Measurements from ENCODE around the gene BSX. TPM values are rescaled to one million over a fixed set of nuclear protein-coding genes. Genes with fewer than 3 reads are reported as not detected.

BSX gene
- total RNA-seq, 1 experiment from 2014 or later, result not detected

DNA sequence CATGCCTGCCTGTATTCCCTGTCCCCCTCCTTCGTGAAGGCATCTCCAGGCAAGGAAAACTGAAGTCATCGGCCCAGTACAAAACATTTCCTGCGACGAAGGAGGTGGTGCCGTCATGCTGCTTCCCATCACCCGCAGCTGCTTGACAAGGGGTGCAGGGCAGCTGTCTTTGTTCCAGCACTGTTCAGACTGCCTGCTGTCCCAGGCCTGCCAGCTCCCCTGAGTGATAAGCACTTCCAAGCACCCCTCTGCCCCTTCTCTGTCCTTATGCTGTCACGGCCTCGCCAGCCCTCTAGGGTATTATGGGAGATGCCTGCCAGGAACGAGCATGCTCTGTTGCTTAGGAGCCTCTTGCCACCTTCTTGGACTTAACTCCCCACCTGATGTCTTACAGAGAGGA, 37.1 kb upstream of the BSX start:
- Histone ChIP-seq H3K36me3 (ENCODE audit: insufficient read depth, low read length, poor library complexity, severe bottlenecking) (no peaks in the 10 kb centered on the region), H3K4me3 (ENCODE audit: low read depth, low read length, poor library complexity, severe bottlenecking) (no peak overlapping the region), H3K27ac (ENCODE audit: low read depth, low read length, poor library complexity, severe bottlenecking) (no peak overlapping the region), H3K27me3 (replicated peaks; ENCODE audit: insufficient read depth, low read depth, low read length, poor library complexity) (no peaks in the 10 kb centered on the region), H3K9me3 (ENCODE audit: low read depth, low read length, poor library complexity, severe bottlenecking) (no peaks in the 10 kb centered on the region), H3K4me1 (ENCODE audit: insufficient read depth, low read length, poor library complexity, severe bottlenecking) (no peaks in the 10 kb centered on the region)
- intact Hi-C loops (cut with micrococcal nuclease; ENCODE audit: unreplicated experiment), result no loop called here
- BruUV-seq (replicated peaks), result no TSS peak
- TF ChIP-seq, protein P1, sequence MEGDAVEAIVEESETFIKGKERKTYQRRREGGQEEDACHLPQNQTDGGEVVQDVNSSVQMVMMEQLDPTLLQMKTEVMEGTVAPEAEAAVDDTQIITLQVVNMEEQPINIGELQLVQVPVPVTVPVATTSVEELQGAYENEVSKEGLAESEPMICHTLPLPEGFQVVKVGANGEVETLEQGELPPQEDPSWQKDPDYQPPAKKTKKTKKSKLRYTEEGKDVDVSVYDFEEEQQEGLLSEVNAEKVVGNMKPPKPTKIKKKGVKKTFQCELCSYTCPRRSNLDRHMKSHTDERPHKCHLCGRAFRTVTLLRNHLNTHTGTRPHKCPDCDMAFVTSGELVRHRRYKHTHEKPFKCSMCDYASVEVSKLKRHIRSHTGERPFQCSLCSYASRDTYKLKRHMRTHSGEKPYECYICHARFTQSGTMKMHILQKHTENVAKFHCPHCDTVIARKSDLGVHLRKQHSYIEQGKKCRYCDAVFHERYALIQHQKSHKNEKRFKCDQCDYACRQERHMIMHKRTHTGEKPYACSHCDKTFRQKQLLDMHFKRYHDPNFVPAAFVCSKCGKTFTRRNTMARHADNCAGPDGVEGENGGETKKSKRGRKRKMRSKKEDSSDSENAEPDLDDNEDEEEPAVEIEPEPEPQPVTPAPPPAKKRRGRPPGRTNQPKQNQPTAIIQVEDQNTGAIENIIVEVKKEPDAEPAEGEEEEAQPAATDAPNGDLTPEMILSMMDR (conservative IDR thresholded peaks at IDR 0.05; ENCODE audit: low read depth, low read length), result no peak
- no peak for TF ChIP-seq EZH2 (IDR thresholded peaks at IDR 0.05; ENCODE audit: borderline replicate concordance, low read depth, low read length, poor library complexity, severe bottlenecking)
- DNase-seq (ENCODE audit: low spot score), result no peak
- POLR2A ChIA-PET (ENCODE audit: low non-redundant PET), result no interaction called here
- CTCF ChIA-PET, result interaction anchor here (0.6 kb wide), 1 partner anchor 344 kb away, joined by 5 read pairs; no protein-coding TSS in a partner anchor

DNA sequence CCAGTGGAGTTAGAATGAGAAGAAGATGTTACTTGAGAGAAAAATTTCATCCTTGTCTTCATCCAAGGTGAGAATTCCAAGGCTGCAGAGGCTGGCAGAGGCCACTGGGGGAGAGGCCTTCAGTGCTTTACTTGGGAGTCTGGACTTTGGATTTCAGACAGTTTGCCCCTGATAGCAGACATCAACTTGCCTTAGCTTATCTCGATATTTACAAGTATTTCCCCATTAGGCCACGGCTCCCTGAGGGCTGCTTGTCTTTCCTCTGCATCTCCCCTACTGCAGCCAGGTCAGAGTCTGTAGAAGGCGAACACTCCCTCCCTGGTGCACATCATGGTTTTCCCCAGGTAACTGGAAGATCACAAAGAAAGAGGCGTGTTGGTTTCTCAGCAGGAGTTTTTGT, 29.9 kb upstream of the BSX start:
- Histone ChIP-seq H3K4me3 (ENCODE audit: low read depth, low read length, poor library complexity, severe bottlenecking) (no peak overlapping the region), H3K36me3 (ENCODE audit: insufficient read depth, low read length, poor library complexity, severe bottlenecking) (no peaks in the 10 kb centered on the region), H3K9me3 (ENCODE audit: low read depth, low read length, poor library complexity, severe bottlenecking) (no peaks in the 10 kb centered on the region), H3K4me1 (ENCODE audit: insufficient read depth, low read length, poor library complexity, severe bottlenecking) (no peaks in the 10 kb centered on the region), H3K27ac (ENCODE audit: low read depth, low read length, poor library complexity, severe bottlenecking) (no peak overlapping the region), H3K27me3 (replicated peaks; ENCODE audit: insufficient read depth, low read depth, low read length, poor library complexity) (peaks cover 1% of the 10 kb centered on the region)
- ChIA-PET CTCF (no interaction called here), POLR2A (ENCODE audit: low non-redundant PET) (no interaction called here)
- no TSS peak for BruUV-seq (replicated peaks)
- no peak for DNase-seq (ENCODE audit: low spot score)
- intact Hi-C loops (cut with micrococcal nuclease; ENCODE audit: unreplicated experiment), result no loop called here
- TF ChIP-seq, protein P1 (conservative IDR thresholded peaks at IDR 0.05; ENCODE audit: low read depth, low read length), result no peak
- TF ChIP-seq EZH2 (IDR thresholded peaks at IDR 0.05; ENCODE audit: borderline replicate concordance, low read depth, low read length, poor library complexity, severe bottlenecking), result no peak

DNA sequence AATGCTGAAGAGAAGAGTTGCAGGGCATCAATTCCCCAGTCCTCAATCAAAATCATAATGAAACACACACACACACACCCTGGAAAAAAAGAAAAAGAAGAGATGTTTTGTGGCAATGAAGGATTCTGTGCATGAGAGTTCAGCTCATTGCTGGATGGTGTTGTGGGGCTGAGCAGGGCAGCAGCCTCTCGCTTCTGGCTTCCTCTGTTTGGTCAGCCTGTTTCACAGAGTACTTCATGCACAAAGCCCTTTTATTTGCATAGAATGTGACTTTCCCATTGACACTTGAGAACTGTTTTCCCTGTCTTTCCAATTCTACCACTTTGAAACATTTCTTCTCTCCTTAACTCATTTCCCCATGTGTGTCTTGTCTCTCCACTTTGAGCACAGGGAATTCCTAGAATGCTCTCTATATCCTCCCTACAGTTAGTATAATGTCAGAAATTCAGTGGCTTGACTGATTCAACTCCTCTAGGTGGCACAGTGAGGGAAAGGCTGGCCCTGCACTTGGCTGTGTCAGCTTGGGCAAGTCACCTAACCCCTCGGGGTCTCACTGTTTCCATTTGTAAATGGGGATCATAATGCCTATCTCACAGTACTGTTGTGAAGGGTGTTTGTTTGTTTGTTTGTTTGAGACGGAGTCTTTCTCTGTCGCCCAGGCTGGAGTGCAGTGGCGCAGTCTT, 25.4 kb upstream of the BSX start:
- H3K36me3 ChIP-seq (ENCODE audit: insufficient read depth, low read length, poor library complexity, severe bottlenecking), result no peaks in the 10 kb centered on the region
- H3K4me3 ChIP-seq (ENCODE audit: low read depth, low read length, poor library complexity, severe bottlenecking), result no peak overlapping the region
- H3K4me1 ChIP-seq (ENCODE audit: insufficient read depth, low read length, poor library complexity, severe bottlenecking), result no peaks in the 10 kb centered on the region
- no peak for DNase-seq (ENCODE audit: low spot score)
- BruUV-seq (replicated peaks), result no TSS peak
- POLR2A ChIA-PET (ENCODE audit: low non-redundant PET), result no interaction called here
- no peaks in the 10 kb centered on the region for H3K9me3 ChIP-seq (ENCODE audit: low read depth, low read length, poor library complexity, severe bottlenecking)
- H3K27ac ChIP-seq (ENCODE audit: low read depth, low read length, poor library complexity, severe bottlenecking), result no peak overlapping the region
- no peak for TF ChIP-seq EZH2 (IDR thresholded peaks at IDR 0.05; ENCODE audit: borderline replicate concordance, low read depth, low read length, poor library complexity, severe bottlenecking)
- intact Hi-C loops (cut with micrococcal nuclease; ENCODE audit: unreplicated experiment), result no loop called here
- H3K27me3 ChIP-seq (replicated peaks; ENCODE audit: insufficient read depth, low read depth, low read length, poor library complexity), result peaks cover 10% of the 10 kb centered on the region
- CTCF ChIA-PET, result no interaction called here

DNA sequence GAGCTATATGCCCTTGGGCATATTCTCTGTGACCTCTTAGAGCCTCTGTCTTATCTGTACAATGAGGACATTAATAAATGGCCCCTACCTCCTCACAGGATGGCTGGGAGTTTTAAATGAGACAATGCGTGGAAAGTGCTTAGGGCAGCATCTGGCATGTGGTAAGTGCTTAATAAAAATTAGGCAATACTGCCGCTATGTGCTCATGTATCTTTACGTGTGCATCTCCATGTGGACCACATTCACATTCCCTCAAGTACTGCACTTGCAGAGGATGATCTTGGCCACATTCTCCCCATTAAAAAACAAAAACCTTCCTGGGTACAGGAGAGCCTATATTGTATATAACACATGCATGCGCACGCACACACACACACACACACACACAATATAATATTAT, 19.1 kb upstream of the BSX start:
- H3K36me3 ChIP-seq (ENCODE audit: insufficient read depth, low read length, poor library complexity, severe bottlenecking), result no peaks in the 10 kb centered on the region
- POLR2A ChIA-PET (ENCODE audit: low non-redundant PET), result no interaction called here
- TF ChIP-seq EZH2 (IDR thresholded peaks at IDR 0.05; ENCODE audit: borderline replicate concordance, low read depth, low read length, poor library complexity, severe bottlenecking), result no peak
- TF ChIP-seq, protein P1 (conservative IDR thresholded peaks at IDR 0.05; ENCODE audit: low read depth, low read length), result no peak
- no peaks in the 10 kb centered on the region for H3K9me3 ChIP-seq (ENCODE audit: low read depth, low read length, poor library complexity, severe bottlenecking)
- H3K4me3 ChIP-seq (ENCODE audit: low read depth, low read length, poor library complexity, severe bottlenecking), result no peak overlapping the region
- no peaks in the 10 kb centered on the region for H3K4me1 ChIP-seq (ENCODE audit: insufficient read depth, low read length, poor library complexity, severe bottlenecking)
- no TSS peak for BruUV-seq (replicated peaks)
- DNase-seq (ENCODE audit: low spot score), result no peak
- H3K27ac ChIP-seq (ENCODE audit: low read depth, low read length, poor library complexity, severe bottlenecking), result no peak overlapping the region
- CTCF ChIA-PET, result interaction anchor here (0.7 kb wide), 1 partner anchor 53 kb away, joined by 5 read pairs; no protein-coding TSS in a partner anchor
- H3K27me3 ChIP-seq (replicated peaks; ENCODE audit: insufficient read depth, low read depth, low read length, poor library complexity), result peaks cover 13% of the 10 kb centered on the region
- intact Hi-C loops (cut with micrococcal nuclease; ENCODE audit: unreplicated experiment), result no loop called here
